HG03571 (cell line): Measurements from ENCODE around the gene FOLR3.
"Not testable (repeated sequence)": the region's sequence is repeated elsewhere in the genome, so short reads cannot be mapped to it uniquely, and the experiment has no call there.

Experiments used
- ATAC-seq: cut with Tn5 transposase; IDR thresholded peaks from one replicate; pipeline ENCODE4 v1.9.1; 2021; ENCODE audit not compliant: unreplicated experiment

Gene FOLR3

DNA sequence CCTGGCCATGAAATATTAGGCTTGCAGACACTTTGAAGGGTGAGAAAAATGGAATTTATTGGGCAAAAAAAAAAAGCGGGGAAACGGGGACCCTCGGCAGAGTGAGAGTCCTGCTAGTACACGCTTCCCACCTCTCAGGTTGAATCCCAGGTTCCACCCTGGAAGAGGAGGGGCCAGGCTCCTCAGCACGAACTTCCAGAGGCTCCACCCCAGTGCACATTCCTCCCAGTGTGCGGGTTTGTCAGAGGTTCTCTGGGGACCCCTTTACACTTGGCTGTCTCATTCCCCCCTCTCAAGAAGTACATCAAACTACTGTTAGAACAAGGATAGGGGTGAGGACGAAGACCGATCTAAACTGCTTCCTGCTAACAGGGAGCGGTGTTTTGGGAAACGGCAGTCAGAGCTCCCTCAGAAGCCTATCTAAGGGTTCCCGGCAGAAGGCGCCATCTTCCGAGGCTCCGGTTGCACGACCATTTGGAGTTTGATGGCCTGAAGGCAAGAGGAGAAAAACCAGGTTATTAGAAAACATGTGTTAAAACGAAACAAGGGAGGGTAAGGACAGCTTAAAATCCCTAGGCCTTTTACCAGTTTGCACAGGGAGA is 27.5 kb downstream of the FOLR3 start:
- no peak for ATAC-seq

DNA sequence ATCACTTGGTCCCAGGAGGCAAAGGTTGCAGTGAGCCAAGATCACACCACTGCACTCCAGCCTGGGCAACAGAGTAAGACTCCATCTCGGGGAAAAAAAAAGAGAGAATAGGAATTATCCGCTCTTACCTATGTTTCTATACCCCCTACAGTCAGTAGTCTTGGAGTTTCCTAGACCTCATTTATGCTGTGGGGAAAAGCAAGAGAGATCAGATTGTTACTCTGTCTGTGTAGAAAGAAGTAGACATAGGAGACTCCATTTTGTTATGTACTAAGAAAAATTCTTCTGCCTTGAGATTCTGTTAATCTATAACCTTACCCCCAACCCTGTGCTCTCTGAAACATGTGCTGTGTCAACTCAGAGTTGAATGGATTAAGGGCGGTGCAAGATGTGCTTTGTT is 28.7 kb downstream of the FOLR3 start:
- ATAC-seq = not testable (repeated sequence)

DNA sequence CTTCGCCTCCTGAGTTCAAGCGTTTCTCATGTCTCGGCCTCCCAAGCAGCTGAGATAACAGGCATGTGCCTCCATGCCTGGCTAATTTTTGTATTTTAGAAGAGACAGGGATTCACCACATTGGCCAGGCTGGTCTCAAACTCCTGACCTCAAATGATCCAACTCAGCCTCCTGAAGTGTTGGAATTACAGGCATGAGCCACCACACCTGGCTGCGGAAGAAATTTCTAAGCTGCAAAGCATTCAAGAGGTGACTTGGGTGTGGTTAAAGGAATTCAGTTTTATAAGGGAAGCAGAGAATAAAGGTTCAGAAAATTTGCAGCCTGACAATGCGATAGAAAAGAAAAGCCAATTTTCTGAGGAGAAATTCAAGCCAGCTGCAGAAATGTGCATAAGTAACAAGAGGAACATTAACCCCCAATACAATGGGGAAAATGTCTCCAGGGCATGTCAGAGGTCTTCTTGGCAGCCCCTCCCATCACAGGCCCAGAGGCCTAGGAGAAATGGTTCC is 33.6 kb downstream of the FOLR3 start:
- not testable (repeated sequence) for ATAC-seq

DNA sequence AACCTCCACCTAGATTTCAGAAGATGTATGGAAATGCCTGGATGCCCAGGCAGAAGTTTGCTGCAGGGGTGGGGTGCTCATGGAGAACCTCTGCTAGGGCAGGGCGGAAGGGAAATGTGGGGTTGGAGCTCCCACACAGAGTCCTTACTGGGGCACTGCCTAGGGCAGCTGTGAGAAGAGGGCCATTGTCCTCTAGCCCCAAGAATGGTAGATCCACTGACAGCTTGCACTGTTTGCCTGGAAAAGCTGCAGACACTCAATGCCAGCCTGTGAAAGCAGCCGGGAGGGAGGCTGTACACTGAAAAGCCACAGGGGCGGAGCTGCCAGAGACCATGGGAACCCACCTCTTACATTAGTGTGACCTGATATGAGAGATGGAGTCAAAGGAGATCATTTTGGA is 34.2 kb downstream of the FOLR3 start:
- not testable (repeated sequence) for ATAC-seq

DNA sequence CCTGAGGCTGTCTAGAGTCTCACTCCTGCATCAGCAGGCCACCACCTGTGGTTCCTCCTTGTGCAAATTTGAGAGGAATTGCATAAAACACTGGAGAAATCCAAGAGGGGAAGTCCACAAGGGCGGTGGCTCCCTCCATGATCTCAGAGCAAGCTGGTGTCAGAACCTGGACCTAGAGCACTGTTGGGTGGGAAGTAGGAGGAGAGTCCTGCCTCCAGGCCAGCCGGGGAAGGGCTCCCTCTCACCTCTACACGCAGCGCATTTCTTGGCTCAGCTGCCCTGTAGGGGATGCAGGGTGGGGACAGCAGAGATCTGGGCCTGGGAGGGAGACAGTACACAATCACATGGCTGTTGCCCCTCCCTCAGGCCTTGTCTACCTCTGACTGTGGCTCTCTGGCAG is 36.5 kb downstream of the FOLR3 start:
- not testable (repeated sequence) for ATAC-seq

DNA sequence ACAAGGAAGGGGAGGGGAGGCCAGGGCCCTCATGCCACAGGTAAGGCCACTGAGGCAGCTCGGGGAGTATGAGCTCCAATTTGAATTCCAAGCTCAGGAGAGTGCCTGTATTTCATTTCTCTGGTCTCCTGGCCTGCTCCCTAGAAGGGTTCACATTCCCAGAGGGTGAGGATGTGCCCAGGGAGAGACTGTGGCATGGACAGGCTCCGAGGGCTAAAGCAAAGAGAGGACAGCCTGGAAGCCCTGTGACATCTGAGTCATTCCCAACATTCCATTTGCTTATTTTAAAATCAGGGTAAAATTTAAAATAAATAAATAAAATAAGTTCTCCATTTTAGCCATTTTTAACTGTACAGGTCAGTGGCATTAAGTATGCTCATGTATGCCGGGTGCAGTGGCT is 37.8 kb downstream of the FOLR3 start:
- ATAC-seq = no peak

DNA sequence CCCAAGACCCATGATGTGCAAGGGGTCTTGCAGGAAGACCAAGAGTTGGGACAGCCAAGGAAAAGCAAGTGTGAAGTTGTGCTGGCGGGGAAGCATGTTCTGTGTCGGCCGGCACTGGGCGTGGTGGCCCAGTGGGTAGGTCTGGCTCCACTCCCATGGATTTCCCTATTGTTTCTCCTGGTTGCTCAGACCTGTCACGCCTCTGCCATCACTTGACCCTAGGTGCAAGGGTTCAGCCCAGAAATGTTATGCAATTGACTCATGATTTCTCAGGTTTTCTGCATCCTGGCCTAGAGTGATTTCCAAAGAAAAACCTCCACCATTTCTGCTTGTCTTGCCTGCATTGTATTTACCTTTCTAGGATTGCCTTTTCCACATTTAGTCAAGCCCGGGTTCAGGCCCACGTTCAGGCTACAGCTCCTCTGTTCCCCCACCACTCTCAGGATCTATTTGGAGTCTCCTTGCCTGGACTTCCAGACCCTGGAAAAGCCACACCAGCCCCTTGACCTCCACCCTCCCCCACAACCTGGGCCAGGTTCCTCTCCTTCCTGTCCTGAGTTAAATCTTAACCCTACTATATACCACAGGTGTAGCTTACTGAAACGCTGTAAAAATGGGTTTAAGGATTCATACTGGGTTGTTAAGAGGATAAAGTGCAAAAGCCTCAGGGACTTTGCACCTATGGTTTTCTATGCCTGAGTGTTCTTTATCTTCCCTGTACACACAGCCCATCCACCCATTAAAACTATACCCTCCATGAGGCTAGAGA is 39.0 kb downstream of the FOLR3 start:
- no peak for ATAC-seq

DNA sequence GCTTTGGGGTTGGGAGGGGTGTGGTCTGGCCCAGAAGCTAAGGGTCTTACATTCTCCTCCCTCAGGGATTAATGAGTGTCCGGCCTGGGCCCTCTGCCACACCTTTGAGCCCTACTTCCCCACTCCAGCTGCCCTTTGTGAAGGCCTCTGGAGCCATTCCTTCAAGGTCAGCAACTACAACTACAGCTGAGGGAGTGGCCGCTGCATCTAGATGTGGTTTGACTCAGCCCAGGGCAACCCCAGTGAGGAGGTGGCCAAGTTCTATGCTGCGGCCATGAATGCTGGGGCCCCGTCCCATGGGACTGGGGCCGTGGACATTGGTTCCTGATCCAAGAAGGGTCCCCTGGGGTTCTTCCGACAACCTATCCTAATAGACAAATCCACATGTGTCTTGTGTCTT is 42.1 kb downstream of the FOLR3 start:
- no peak for ATAC-seq

DNA sequence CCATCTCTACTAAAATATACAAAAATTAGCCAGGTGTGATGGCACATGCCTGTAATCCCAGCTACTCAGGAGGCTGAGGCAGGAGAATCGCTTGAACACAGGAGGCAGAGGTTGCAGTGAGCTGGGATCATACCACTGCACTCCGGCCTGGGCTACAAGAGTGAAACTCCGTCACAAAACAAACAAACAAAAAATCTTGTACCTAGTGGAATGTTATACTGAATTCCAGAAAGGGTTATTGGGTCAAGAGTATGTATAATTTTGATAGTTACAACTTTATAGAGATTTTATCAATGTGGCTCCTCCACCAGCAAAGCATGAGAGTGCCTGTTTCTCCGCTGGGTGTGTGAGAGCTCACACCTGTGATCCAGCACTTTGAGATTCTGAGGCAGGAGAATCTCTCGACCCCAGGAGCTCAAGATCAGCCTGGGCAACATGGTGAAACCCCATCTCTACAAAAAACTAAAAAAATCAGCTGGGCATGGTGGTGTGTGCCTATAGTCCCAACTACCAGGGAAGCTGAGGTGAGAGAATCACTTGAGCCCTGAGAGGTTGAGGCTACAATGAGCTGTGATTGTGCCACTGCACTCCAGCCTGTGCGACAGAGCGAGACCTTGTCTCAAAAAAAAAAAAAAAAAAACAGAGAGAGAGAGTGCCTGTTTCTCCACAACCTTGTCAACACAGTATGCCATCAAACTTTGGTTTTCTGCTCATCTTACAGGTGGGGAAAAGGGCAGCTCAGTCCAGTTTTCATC is 43.7 kb downstream of the FOLR3 start:
- no peak for ATAC-seq

DNA sequence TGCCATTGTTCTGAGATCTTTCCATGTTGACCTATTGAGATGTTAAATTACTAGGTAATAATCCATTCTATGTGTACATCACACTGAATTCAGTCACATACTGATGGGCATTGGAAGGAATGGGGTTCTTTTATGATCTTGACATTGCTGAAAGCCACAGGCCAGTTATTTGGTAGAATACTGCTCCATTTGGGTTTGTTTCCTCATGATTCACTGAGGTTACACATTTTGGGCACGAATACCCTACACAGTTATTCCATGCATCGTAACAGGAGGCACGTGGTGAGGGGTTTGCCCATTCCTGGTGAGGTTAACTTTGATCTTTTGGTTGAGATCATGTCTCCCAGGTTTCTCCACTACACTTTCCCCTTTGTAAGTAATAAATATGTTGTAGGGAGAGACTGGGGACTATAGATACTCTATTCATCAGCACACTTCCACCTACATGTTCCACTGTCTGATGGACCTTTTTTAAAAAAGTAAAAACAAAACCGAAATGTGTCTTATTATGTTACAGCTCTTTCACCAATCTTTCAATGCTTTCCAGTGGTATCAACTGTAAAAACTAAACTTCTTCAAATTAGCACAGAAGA is 44.4 kb downstream of the FOLR3 start:
- ATAC-seq = no peak

DNA sequence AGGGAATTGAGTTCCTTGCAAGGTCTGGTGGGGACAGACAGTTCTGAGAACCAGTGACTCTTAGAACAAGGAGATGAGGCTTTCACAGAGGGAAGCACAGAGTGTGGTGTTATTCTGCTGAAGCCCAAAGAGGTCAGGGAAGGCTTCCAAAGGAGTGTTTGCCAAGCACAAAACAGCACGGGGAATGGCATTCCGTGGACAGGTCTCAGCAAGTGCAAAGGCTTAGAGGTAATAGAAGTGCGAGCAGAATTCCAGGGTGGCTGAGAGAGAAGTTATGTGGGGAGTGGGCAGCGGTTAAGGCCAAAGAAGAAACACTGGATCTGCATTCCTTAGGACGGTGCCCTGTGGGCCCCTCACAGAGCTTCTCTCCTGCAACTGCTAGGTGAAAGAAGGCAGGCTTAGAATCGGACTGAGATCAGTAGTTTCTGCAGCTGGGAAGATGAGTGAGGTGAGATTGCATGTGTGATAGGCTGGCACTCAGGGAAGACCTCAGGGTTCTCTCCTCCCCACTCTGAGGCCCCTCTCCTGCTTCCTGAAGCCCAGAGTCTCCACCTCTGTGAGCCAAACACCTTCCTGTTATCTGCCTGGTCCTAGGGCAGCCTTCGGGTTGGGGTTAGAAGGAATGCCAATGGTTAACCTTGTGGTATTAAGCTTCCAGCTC is 45.5 kb downstream of the FOLR3 start:
- not testable (repeated sequence) for ATAC-seq

DNA sequence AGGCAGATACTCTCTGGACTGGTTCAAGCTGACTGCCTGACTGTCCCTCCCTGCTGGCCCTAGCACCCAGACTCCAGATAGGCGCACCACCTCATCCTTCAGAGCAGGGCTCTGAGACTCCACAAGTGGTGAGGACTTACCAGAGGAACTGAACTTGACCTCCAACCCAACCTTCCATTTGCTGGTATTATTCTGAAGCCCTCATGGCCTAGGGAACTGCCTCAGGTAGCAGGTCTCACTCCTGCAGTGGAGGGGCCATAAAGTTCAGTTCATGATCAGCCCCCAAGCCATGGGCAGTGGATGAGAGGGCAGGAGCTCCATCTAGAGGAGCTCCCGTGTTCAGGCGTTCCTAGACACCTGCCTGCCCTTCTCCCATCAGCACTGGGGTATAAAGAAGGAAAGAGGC is 46.0 kb downstream of the FOLR3 start:
- ATAC-seq = not testable (repeated sequence)

DNA sequence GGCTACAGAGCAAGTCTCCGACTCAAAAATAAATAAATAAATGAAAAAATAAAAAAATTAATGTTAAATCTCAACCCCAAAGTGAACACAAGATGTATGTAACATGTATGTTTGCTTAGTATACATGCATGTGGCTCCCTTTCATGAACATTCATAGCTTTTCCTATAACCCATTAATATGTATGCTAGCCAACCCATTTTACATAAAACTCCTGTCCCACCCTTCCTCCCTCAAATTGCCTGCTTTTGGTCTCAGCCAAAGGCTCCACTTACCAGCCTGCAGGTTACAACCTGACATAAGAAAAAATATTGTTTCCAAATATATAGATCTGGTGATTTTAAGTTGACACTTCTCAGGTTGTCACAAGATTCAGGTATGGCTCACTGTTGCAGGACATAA is 52.7 kb downstream of the FOLR3 start:
- ATAC-seq = no peak
